Measurements from ENCODE around the gene TBXA2R.
A peak's percentile ranks its signal among the peaks of the same experiment; 100 is the strongest.
"Not testable (repeated sequence)": the region's sequence is repeated elsewhere in the genome, so short reads cannot be mapped to it uniquely, and the experiment has no call there.

Gene TBXA2R

GRCh38 chr19:3632739-3633558 lies 26.3 kb upstream of the TBXA2R start:
- no peaks in the 10 kb centered on the region for H3K27me3 Mint-ChIP-seq (ENCODE audit: low read depth)
- no peak overlapping the region for H3K4me3 Mint-ChIP-seq
- no peaks in the 10 kb centered on the region for H3K9me3 Mint-ChIP-seq
- no peaks in the 10 kb centered on the region for H3K4me1 Mint-ChIP-seq (ENCODE audit: low read depth)
- H3K27ac Mint-ChIP-seq, result no peak overlapping the region
- DNase-seq (ENCODE audit: low spot score), result no peak
- H3K36me3 Mint-ChIP-seq (ENCODE audit: low read depth), result no peaks in the 10 kb centered on the region

- no peak overlapping the region for H3K4me3 Mint-ChIP-seq
- peaks cover 4% of the 10 kb centered on the region for H3K4me1 Mint-ChIP-seq (ENCODE audit: low read depth)
- H3K27me3 Mint-ChIP-seq (ENCODE audit: low read depth), result no peaks in the 10 kb centered on the region
- no peak for DNase-seq (ENCODE audit: low spot score)
- H3K9me3 Mint-ChIP-seq, result no peaks in the 10 kb centered on the region
- H3K36me3 Mint-ChIP-seq (ENCODE audit: low read depth), result no peaks in the 10 kb centered on the region
- H3K27ac Mint-ChIP-seq, result no peak overlapping the region
Observed at GRCh38 chr19:3632098-3632497, 25.4 kb upstream of the TBXA2R start.

- DNase-seq (ENCODE audit: low spot score), result no peak
- no peak overlapping the region for H3K4me3 Mint-ChIP-seq
- peaks cover 6% of the 10 kb centered on the region for H3K4me1 Mint-ChIP-seq (ENCODE audit: low read depth)
- no peaks in the 10 kb centered on the region for H3K27me3 Mint-ChIP-seq (ENCODE audit: low read depth)
- H3K36me3 Mint-ChIP-seq (ENCODE audit: low read depth), result no peaks in the 10 kb centered on the region
- no peaks in the 10 kb centered on the region for H3K9me3 Mint-ChIP-seq
- no peak overlapping the region for H3K27ac Mint-ChIP-seq
Observed at GRCh38 chr19:3631053-3631861, 24.6 kb upstream of the TBXA2R start.

- H3K4me3 Mint-ChIP-seq; H3K27me3 Mint-ChIP-seq (ENCODE audit: low read depth); H3K36me3 Mint-ChIP-seq (ENCODE audit: low read depth); H3K27ac Mint-ChIP-seq; H3K9me3 Mint-ChIP-seq; DNase-seq (ENCODE audit: low spot score): not testable (repeated sequence)
- H3K4me1 Mint-ChIP-seq (ENCODE audit: low read depth), result peaks cover 16% of the 10 kb centered on the region
Observed at GRCh38 chr19:3628766-3629165, 22.1 kb upstream of the TBXA2R start.

GRCh38 chr19:3627351-3627723 lies 20.7 kb upstream of the TBXA2R start:
- no peak for DNase-seq (ENCODE audit: low spot score)
- Mint-ChIP-seq H3K4me1 (ENCODE audit: low read depth) (peaks cover 16% of the 10 kb centered on the region), H3K27ac (peak overlapping the region; percentile 99), H3K27me3 (ENCODE audit: low read depth) (no peaks in the 10 kb centered on the region), H3K36me3 (ENCODE audit: low read depth) (peaks cover 5% of the 10 kb centered on the region), H3K4me3 (peak overlapping the region; percentile 90), H3K9me3 (no peaks in the 10 kb centered on the region)

DNA sequence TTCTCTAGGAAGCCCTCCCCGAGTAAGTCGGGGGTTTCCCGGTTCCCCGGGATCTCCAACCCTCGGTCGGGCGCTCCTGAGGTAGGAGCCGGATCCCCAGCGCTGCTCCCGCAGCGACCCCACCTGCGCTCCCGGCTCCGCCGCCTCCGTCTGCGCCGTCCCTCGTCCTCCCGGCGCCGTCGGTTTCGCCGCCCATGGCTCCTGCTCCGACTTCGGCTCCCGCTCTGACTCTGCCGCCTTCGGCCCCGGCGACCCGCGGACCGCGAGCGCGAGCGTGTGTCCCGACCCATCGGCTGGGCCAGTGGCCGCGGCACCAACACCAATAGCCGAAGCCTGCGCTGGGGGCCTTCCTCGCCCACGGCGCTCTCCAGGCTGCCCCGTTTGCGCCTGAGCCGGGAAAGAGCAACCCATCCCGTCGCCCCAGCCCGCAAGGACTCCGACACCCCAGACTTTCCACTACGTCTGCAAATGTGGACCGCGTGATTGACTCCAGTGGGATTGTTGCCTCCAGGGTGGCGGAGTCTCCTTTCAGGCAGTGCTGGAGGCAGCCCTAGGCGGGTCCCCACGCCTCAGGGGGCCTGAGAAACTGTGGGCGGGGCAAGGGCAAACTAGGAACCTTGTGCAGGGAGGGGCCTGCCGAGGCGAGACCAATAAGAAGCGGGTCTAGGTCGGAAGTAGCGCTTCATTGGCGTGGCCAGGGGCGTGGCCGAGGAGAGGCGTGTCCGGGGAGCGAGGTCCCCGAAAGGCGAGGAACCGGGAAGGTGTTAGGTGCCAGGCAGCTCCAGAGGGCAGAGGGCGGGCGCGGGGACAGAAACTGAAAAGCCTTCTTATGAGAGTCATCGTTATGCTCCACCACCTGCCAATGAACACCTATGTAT lies 20.0 kb upstream of the TBXA2R start, which contains the start of gene CACTIN:
Gene CACTIN (minus strand): TSS at position 318 of the 878 bp plus-strand sequence. CDS start 28 bp downstream, at position 290.
- peak; percentile 97 for DNase-seq (ENCODE audit: low spot score)
- Mint-ChIP-seq H3K4me1 (ENCODE audit: low read depth) (peaks cover 16% of the 10 kb centered on the region), H3K9me3 (no peaks in the 10 kb centered on the region), H3K27ac (peak within 1 kb of the TSS; percentile 99), H3K4me3 (peak within 1 kb of the TSS; percentile 90), H3K36me3 (ENCODE audit: low read depth) (peaks cover 5% of the 10 kb centered on the region), H3K27me3 (ENCODE audit: low read depth) (no peaks in the 10 kb centered on the region)

DNA sequence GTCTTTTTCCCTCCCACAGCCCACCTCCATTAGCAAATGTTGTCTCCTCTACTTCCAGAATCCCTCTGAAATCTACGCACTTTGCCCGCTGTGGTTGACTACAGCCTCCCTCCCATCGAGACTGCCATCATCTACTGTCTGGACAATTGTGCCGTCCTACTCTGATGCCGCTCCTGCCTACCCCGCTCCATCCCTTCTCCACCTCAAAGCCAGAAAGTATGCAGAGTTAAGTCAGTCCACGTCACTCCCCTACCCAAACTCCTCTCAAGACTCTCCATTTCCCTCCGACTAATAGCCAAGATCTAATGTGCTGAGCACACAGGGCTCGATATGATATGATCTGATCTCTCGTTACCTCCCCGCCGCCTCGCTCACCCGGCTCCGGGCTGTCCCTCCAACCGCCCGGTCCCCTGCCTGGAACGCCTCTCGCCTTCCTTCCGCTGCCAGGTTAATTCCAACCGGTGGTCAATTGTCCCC lies 19.4 kb upstream of the TBXA2R start:
- H3K9me3 Mint-ChIP-seq, result no peaks in the 10 kb centered on the region
- peaks cover 5% of the 10 kb centered on the region for H3K36me3 Mint-ChIP-seq (ENCODE audit: low read depth)
- H3K4me1 Mint-ChIP-seq (ENCODE audit: low read depth), result peaks cover 16% of the 10 kb centered on the region
- peak overlapping the region; percentile 90 for H3K4me3 Mint-ChIP-seq
- DNase-seq (ENCODE audit: low spot score), result no peak
- no peaks in the 10 kb centered on the region for H3K27me3 Mint-ChIP-seq (ENCODE audit: low read depth)
- peak overlapping the region; percentile 80 for H3K27ac Mint-ChIP-seq

DNA sequence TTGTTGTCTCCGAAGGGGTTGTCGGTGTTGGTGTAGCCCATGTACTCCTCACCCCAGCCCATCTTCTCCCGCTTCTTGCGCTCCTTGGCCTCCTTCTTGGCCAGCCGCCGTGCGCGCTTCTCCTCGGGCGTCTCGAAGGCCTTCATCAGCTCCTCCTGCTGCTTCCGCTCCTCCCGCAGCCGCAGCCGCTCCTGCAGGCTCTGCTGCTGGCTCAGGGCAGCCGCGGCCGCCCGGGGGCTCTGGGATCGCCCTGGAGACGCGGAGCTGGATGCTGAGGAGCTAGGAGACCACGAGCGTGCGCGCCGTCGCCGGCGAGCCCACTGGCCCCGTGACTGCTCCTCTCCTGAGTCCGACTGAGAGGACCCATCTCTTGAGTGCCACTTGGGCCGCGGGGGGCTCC lies 17.0 kb upstream of the TBXA2R start:
- H3K4me3 Mint-ChIP-seq, result no peak overlapping the region
- no peaks in the 10 kb centered on the region for H3K9me3 Mint-ChIP-seq
- no peak for DNase-seq (ENCODE audit: low spot score)
- H3K36me3 Mint-ChIP-seq (ENCODE audit: low read depth), result peaks cover 9% of the 10 kb centered on the region
- H3K27me3 Mint-ChIP-seq (ENCODE audit: low read depth), result no peaks in the 10 kb centered on the region
- peaks cover 16% of the 10 kb centered on the region for H3K4me1 Mint-ChIP-seq (ENCODE audit: low read depth)
- no peak overlapping the region for H3K27ac Mint-ChIP-seq

DNA sequence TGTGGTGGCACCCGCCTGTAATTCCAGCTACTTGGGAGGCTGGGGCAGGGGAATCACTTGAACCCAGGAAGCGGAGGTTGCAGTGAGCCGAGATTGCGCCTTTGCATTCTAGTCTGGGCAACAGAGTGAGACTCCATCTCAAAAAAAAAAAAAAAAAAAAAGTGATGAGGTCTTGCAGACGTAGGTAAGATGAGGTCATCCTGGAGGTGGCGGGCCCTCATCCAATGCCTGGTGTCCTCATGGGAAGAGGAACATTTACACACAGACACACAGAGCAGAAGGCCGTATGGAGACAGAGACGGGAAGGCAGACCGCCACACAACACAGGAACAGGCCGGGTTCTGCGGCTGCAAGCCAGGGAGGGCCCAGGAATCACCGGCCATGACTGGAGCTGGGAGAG lies 15.5 kb upstream of the TBXA2R start:
- H3K4me3 Mint-ChIP-seq, result no peak overlapping the region
- DNase-seq (ENCODE audit: low spot score), result no peak

DNA sequence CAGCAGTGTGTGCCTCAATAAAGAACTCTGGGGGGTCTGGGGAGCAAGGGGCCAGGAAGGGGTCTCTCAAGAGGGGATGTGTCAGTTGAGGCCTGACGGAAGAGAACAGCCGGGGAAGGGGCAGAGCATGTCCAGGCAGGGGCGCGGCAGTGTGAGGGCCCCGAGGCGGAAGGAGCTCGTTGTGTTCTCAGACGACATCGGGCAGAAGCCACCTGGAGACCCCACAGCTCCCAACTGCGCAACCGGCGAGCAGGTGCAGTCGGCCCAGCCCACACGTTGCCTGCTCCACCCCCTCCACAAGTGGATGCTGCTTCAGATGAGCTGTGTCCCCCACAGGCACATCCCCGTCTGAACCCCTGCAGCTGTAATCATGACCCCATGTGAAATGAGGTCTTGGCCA lies 15.0 kb upstream of the TBXA2R start:
- peaks cover 11% of the 10 kb centered on the region for H3K36me3 Mint-ChIP-seq (ENCODE audit: low read depth)
- no peaks in the 10 kb centered on the region for H3K27me3 Mint-ChIP-seq (ENCODE audit: low read depth)
- no peak overlapping the region for H3K4me3 Mint-ChIP-seq
- no peaks in the 10 kb centered on the region for H3K9me3 Mint-ChIP-seq
- no peak overlapping the region for H3K27ac Mint-ChIP-seq
- no peak for DNase-seq (ENCODE audit: low spot score)
- peaks cover 13% of the 10 kb centered on the region for H3K4me1 Mint-ChIP-seq (ENCODE audit: low read depth)

More for the DNA sequence above, 15.5 kb upstream of the TBXA2R start:
- no peak overlapping the region for H3K27ac Mint-ChIP-seq
- H3K36me3 Mint-ChIP-seq (ENCODE audit: low read depth), result peaks cover 11% of the 10 kb centered on the region
- H3K27me3 Mint-ChIP-seq (ENCODE audit: low read depth), result no peaks in the 10 kb centered on the region
- H3K9me3 Mint-ChIP-seq, result no peaks in the 10 kb centered on the region
- peaks cover 16% of the 10 kb centered on the region for H3K4me1 Mint-ChIP-seq (ENCODE audit: low read depth)

DNA sequence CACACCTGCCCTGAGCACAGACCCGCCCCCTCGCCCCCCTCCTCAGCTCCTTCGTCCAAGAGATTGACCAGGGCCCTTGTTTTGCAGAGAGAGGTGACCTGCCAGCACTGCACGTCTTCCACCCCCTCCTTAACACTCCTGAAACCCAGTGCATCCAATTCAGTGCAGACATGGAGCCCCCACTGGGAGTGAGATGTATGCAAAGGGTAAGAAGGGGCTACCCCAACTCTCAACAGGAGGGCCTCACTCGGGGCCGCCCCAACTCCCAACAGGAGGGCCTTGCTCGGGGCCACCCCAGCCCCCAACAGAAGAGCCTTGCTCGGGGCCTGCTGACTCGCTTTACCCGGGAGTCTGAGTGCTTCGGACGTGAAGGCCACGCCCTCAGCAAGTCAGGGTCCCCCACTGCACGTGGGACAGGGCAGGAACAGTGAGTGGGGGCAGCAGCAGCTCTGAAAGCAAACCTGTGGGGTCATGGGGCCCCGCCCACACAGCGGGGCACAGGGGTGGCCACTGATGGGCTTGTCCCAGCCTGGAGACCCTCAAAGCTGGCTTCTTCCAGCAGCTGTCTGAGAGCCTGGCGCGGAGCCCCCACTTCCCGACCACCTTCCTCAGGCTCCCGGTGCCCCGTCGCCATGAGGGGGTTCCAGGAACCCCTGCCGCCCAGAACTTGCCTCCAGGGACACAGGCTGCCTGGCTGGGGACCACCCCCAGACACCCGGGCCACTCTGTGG lies 14.3 kb upstream of the TBXA2R start:
- Mint-ChIP-seq H3K9me3 (no peaks in the 10 kb centered on the region), H3K27me3 (ENCODE audit: low read depth) (no peaks in the 10 kb centered on the region), H3K4me3 (no peak overlapping the region), H3K27ac (no peak overlapping the region), H3K36me3 (ENCODE audit: low read depth) (peaks cover 11% of the 10 kb centered on the region), H3K4me1 (ENCODE audit: low read depth) (peaks cover 11% of the 10 kb centered on the region)
- DNase-seq (ENCODE audit: low spot score), result no peak

DNA sequence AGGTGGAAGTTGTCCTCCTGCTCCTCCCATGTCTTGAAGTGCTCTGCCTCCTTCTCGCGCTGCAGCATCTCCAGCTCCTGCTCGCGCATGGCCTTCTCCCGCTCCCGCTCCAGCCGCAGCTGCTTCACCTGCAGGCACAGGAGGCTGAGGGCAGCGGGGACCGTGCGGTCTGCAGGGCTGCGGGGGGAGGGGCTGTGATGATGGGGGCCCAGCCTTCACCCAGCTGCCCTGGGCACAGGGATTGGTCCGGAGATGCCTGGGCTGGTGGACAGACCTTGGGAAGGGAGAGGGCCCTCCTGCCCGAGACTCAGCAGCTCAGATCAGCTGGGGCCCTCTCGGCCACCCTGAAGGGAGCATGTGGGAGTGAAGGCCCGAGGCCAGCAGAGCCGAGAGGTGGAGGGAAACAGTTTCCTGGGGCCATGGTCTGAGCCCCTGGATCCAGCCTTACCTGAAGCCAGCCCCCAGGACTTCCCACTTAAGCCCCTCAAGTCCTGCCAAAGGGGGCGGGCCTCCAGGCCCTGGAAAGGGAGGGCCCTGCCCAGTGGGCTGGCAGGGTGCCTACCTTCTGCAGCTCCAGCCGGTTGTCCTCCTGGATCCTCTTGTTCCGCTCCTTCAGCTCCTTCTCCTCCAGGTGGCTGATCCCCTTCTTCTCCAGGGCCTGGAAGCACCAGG lies 13.6 kb upstream of the TBXA2R start:
- Mint-ChIP-seq H3K27me3 (ENCODE audit: low read depth) (no peaks in the 10 kb centered on the region), H3K9me3 (no peaks in the 10 kb centered on the region), H3K36me3 (ENCODE audit: low read depth) (peaks cover 11% of the 10 kb centered on the region), H3K4me1 (ENCODE audit: low read depth) (peaks cover 9% of the 10 kb centered on the region), H3K27ac (no peak overlapping the region), H3K4me3 (no peak overlapping the region)
- no peak for DNase-seq (ENCODE audit: low spot score)

- no peaks in the 10 kb centered on the region for H3K9me3 Mint-ChIP-seq
- H3K36me3 Mint-ChIP-seq (ENCODE audit: low read depth), result peaks cover 11% of the 10 kb centered on the region
- peaks cover 7% of the 10 kb centered on the region for H3K4me1 Mint-ChIP-seq (ENCODE audit: low read depth)
- H3K4me3 Mint-ChIP-seq, result no peak overlapping the region
- no peak overlapping the region for H3K27ac Mint-ChIP-seq
- no peak for DNase-seq (ENCODE audit: low spot score)
- H3K27me3 Mint-ChIP-seq (ENCODE audit: low read depth), result no peaks in the 10 kb centered on the region
Observed at GRCh38 chr19:3619631-3620012, 12.9 kb upstream of the TBXA2R start.

All from T-helper 2 cell treated with Interferon-gamma antibody and Interleukin-4, amounts not matched to agents 5 μg/mL and 100 μg/mL, for 36 hours (primary cell).